Effector memory CD4-positive, alpha-beta T cell (primary cell): Measurements from ENCODE around the gene C1QTNF8.

ENCODE experiments used
- DNase-seq, 3 donors: peaks; one replicate each; pipeline ENCODE4 v3.0.0-alpha.2; 2020
- H3K27ac ChIP-seq: 2 replicates; pipeline ENCODE4 v1.7.0; 2013; ENCODE audit warnings: mild to moderate bottlenecking, low read length, moderate library complexity; ENCODE audit not compliant: insufficient read depth, poor library complexity, severe bottlenecking
- H3K27me3 ChIP-seq: replicated peaks from 2 replicates; pipeline ENCODE4 v1.7.0; 2013; ENCODE audit warnings: mild to moderate bottlenecking, low read length; ENCODE audit not compliant: insufficient read depth, control insufficient read depth, poor library complexity, severe bottlenecking
- H3K36me3 ChIP-seq: 2 replicates; pipeline ENCODE4 v1.7.0; 2013; ENCODE audit warnings: mild to moderate bottlenecking, low read length, moderate library complexity; ENCODE audit not compliant: control insufficient read depth, insufficient read depth
- H3K4me1 ChIP-seq: 2 replicates; pipeline ENCODE4 v1.7.0; 2013; ENCODE audit warnings: low read length, mild to moderate bottlenecking; ENCODE audit not compliant: control insufficient read depth, insufficient read depth, poor library complexity, severe bottlenecking
- H3K4me3 ChIP-seq: 2 replicates; pipeline ENCODE4 v1.7.0; 2013; ENCODE audit warnings: low read length, low read depth, mild to moderate bottlenecking; ENCODE audit not compliant: insufficient read depth, poor library complexity, severe bottlenecking
- H3K9me3 ChIP-seq: 2 replicates; pipeline ENCODE4 v1.7.0; 2013; ENCODE audit warnings: mild to moderate bottlenecking, low read length, moderate library complexity; ENCODE audit not compliant: control insufficient read depth

C1QTNF8 gene

DNA sequence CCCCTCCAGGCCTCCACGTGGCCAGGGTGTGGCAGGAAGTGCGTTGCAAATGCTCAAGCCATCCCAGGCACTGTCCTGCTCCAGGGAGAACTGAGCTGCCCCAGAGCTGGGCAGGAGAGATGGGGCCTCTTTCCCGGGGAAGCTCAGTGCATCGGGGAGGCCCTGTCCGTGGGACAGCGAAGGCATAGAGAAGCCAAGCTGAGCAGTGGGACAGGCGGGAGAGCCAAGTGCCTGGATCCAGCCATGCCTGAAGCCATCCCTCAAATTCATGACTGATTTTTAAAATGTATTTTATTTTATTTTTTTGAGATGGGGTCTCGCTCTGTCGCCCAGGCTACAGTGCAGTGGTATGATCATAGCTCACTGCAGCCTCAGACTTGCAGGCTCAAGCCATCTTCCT lies 48.9 kb downstream of the C1QTNF8 start:
- no peak overlapping the region for H3K27ac ChIP-seq
- H3K9me3 ChIP-seq, result no peaks in the 10 kb centered on the region
- H3K36me3 ChIP-seq, result no peaks in the 10 kb centered on the region
- DNase-seq, result no peak
- peaks cover 2% of the 10 kb centered on the region for H3K4me1 ChIP-seq
- no peak overlapping the region for H3K4me3 ChIP-seq
- no peaks in the 10 kb centered on the region for H3K27me3 ChIP-seq

DNA sequence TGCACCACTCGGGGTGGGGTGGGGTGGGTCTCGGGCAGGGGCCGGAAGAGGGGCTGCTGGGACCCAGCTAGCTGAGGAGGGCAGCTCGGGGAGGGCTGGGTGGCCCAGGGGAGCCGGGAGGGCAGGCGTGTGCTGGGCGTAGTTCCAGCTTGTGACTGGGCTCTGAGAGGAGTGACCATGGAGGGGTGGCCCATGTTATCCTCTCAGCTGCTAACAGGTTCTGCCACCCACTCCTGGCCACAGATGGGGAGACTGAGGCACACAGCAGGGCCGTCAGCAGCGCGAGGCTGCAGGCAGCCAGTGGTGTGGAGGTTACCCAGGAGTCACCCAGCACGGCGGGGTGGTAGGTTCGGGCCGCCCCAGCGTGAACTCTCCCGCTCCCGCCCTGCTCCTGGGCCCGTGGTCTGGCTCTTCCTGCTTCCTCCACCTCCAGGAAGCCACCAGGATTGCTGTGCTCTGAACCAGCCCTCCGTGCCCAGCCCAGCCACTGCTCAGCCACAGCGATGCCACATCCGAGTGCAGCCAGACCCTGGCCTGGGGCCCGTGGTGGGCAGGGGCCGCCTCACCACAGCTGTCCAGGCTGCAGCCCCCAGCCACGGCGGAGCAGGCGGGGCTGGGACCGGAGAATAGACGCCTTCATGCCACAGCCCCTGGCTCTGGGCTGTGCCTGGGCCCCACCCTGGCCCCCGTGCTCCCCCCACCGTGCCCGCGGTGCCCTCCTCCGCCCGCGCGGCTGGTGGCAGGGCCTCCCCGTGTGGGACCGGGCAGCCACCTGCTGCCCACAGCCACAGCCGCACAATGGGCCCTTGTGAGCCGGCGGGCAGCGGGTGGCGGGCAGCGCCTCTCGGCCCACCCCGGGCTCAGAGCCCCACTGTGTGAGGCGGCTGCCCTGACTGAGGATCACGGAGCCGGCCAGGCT lies 49.8 kb downstream of the C1QTNF8 start:
- no peaks in the 10 kb centered on the region for H3K36me3 ChIP-seq
- no peak overlapping the region for H3K27ac ChIP-seq
- DNase-seq, result no peak
- no peaks in the 10 kb centered on the region for H3K9me3 ChIP-seq
- no peak overlapping the region for H3K4me3 ChIP-seq
- peaks cover 2% of the 10 kb centered on the region for H3K4me1 ChIP-seq
- no peaks in the 10 kb centered on the region for H3K27me3 ChIP-seq

DNA sequence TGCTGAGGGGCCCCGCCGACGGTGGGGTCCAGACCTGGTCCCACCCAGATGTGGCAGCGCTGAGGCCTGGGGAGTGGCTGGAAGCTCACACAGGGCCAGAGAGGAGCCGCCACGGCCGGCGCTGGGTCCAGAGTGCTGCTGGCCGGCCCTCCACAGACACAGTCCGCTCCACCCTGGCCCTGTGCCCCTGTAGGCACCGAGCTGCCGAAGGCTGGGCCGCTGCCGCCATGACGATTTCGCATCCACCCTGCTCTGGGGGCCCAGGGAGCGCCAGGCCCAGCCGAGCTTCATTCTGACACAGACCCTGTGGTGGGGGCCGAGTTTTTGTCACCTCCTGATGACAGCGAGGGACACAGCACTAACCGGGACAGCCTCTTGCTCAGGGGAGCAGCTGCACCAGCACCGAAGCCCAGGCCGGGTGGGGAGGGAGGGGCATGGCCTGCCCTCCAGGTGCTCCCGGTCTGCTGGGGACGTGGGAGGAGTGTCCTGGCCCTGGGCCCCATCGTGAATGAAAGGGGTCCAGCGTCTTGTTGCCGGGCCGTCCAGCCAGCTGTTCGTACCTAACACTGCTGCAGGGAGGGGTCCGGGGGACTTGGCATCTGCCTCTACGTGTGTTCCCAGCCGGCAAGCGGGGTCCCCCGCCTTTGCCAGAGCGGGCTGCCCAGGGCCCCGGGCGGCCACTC lies 50.6 kb downstream of the C1QTNF8 start:
- Histone ChIP-seq H3K36me3 (no peaks in the 10 kb centered on the region), H3K27ac (no peak overlapping the region), H3K9me3 (no peaks in the 10 kb centered on the region), H3K27me3 (no peaks in the 10 kb centered on the region), H3K4me1 (peaks cover 2% of the 10 kb centered on the region), H3K4me3 (no peak overlapping the region)
- no peak for DNase-seq

DNA sequence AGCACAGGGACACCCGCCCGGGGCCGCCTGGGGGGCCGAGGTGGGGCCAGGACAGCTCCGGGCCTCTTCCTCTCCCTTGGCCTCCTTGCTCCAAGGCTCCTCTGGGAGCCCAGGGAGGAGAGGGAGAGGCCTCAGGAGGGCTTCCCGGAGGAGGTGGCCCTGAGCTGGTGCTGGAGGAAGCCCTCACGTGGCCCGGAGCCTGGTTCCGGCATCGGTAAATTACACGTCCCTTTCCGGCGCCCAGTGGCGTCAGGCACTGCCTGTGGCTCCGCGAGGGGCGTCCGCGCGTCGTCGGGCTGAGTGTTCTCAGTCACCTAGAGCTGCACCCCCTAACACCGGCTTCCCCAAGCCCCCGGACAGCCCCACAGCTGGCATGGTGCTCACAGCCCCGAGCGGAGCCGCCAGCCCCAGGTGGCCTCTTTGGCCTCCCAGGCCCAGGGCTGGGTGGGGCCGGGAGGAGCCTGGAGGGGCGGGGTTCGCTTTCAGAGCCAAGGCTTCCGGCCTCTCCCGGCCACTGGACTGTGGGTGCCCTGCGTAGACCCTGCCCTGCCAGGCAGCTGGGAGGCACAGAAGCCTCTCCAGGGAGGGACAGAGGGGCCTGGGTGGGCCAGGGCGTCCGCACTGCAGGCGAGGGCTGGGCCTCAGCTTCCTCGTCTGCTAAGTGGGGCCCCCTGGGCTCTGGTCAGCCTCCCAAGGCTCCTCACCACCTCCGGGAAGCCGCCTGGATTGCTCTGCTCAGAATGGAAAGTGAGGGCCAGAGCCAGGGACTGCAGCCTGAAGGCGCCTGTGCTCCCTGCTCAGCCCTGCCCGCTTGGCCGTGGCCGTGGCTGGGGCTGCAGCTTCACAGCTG lies 51.4 kb downstream of the C1QTNF8 start:
- no peaks in the 10 kb centered on the region for H3K36me3 ChIP-seq
- H3K27ac ChIP-seq, result no peak overlapping the region
- H3K4me3 ChIP-seq, result no peak overlapping the region
- no peak for DNase-seq
- H3K4me1 ChIP-seq, result peaks cover 2% of the 10 kb centered on the region
- H3K9me3 ChIP-seq, result no peaks in the 10 kb centered on the region
- H3K27me3 ChIP-seq, result no peaks in the 10 kb centered on the region

DNA sequence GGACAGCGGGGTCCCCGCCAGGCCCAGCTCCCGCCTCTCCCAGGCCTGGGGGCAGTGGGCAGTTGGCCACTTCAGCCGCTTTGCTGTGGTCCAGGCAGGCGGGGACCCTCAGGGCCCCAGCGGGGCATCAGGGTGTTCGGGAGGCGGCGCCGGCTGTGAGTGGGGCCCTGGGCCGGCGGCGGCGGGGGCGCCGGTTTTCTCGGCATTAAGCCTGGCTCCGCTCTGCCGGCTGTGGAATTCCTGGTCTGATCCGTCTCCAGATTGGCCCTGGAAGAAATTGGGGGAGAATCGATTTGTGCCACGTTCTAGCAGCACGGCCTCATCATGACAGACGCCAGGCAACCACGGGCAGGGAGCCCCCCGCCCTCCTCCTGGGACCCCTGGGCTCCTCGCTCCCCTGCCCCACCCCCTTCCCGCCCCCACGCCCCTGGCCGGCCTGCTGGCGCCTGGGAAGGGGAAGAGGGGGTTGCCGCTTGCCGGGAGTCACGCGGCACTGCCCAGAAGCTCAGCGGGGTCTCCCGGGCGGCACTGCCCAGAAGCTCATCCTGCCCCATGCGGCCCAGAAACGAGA lies 52.1 kb downstream of the C1QTNF8 start:
- no peak for DNase-seq
- no peaks in the 10 kb centered on the region for H3K36me3 ChIP-seq
- H3K4me3 ChIP-seq, result no peak overlapping the region
- no peak overlapping the region for H3K27ac ChIP-seq
- H3K4me1 ChIP-seq, result peaks cover 2% of the 10 kb centered on the region
- H3K27me3 ChIP-seq, result no peaks in the 10 kb centered on the region
- no peaks in the 10 kb centered on the region for H3K9me3 ChIP-seq

DNA sequence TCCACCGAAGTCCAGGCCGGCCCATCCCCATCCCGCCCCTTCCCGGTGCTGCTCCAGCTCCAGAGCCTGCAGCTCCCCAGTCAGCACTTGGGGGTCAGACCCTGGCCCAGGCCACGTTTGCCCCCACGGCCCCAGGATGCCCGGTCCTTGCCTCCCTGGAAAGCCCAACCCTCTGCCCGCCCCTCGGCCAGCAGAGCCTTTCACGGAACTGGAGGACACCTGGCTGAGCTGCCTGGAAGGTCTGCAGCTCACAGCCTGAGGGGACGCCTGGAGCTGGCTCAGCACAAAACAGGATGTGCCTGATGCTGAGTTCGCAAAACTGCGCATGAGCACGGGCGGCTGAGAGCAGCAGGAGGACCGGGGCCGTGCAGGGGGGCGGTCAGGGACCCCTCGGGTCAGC lies 53.2 kb downstream of the C1QTNF8 start:
- no peaks in the 10 kb centered on the region for H3K36me3 ChIP-seq
- H3K4me1 ChIP-seq, result no peaks in the 10 kb centered on the region
- H3K27me3 ChIP-seq, result no peaks in the 10 kb centered on the region
- no peak overlapping the region for H3K4me3 ChIP-seq
- no peak for DNase-seq
- no peaks in the 10 kb centered on the region for H3K9me3 ChIP-seq
- no peak overlapping the region for H3K27ac ChIP-seq

DNA sequence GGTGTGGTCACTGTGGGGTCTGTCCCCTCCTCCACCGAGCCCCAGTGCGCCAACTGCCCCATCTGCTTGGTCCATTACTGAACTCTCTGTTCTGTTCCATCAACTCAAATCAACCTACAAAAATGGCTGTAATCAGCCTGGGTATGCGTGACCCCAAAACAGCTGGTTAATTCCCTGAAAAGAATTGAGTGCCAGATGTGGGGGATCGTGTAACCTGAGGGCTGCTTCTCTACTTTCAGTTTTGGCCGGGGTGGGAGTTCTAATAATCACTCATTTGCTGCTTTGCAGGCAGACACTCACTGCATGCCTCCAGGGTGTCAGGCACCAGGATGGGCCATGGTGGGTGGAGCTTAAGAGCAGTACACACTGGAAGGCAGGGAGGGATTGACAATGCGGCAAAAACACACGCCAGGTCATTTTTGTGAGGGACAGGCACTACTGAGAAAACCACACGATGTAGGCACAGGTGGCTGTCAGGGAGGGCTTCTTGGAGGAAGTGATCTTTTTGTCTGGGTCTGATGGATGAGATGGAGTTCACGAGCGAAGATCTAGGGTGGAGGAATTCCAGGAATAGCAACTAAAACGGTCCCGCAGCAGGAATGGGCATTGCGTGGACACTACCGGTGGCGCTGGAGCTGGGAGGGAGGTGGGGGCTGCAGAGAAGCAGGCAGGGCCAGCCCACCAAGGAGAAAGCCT lies 53.8 kb downstream of the C1QTNF8 start:
- DNase-seq, result no peak
- Histone ChIP-seq H3K36me3 (no peaks in the 10 kb centered on the region), H3K4me3 (no peak overlapping the region), H3K27me3 (no peaks in the 10 kb centered on the region), H3K4me1 (no peaks in the 10 kb centered on the region), H3K9me3 (no peaks in the 10 kb centered on the region), H3K27ac (no peak overlapping the region)

DNA sequence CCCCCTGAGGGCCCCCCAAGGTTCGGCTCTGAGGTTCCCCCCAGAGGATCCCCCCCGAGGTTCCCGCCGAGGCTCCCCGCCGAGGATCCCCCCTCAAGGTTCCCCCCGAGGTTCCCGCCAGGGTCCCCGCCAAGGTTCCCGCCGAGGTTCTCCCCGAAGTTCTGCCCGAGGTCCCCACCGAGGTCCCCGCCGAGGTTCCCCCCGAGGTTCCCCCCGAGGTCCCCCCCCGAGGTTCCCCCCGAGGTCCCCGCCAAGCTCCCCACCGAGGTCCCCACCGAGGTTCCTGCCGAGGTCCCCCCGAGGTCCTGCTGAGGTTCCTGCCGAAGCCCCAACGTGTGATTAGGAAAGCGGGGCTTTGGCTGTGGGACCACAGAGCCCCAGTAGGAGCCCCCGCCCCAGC lies 55.7 kb downstream of the C1QTNF8 start:
- H3K27me3 ChIP-seq, result no peaks in the 10 kb centered on the region
- H3K9me3 ChIP-seq, result no peaks in the 10 kb centered on the region
- no peak for DNase-seq
- H3K4me1 ChIP-seq, result no peaks in the 10 kb centered on the region
- no peaks in the 10 kb centered on the region for H3K36me3 ChIP-seq
- H3K27ac ChIP-seq, result no peak overlapping the region
- H3K4me3 ChIP-seq, result no peak overlapping the region

DNA sequence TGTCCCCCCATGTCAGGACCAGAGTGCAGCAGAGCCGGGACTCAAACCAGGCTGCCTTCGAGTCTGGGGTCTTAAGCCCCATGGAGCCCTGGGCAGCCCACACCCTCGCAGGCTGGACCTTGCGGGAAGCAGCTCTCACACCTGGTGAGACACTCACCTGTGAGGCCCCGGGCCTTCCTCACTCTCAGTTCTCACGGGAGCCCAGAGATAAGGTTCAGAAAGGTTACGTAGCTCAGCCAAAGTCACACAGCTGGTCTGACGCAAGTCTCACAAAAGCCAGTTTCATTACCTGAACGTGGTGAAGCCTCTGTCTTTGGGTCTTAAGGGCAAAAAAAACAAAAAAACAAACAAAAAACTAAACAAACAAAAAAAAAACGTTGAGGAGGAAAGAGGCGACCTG lies 56.3 kb downstream of the C1QTNF8 start:
- no peaks in the 10 kb centered on the region for H3K27me3 ChIP-seq
- H3K4me1 ChIP-seq, result no peaks in the 10 kb centered on the region
- no peak overlapping the region for H3K4me3 ChIP-seq
- no peaks in the 10 kb centered on the region for H3K36me3 ChIP-seq
- no peaks in the 10 kb centered on the region for H3K9me3 ChIP-seq
- no peak overlapping the region for H3K27ac ChIP-seq
- DNase-seq, result no peak
